OCI-LY3 (cell line): Measurements from ENCODE around the gene PTPN1.
A peak's percentile ranks its signal among the peaks of the same experiment; 100 is the strongest.

Source experiments
- H2AFZ ChIP-seq: fragments of 200-600, 300-600 bp; shearing (Covaris generic); 2 replicates; pipeline ENCODE4 v1.6.0; 2014; ENCODE audit warnings: antibody characterized with exemption, low read depth, low read length
- H3K27ac ChIP-seq: fragments of 200-600, 300-600 bp; sonication (generic); 2 replicates; pipeline ENCODE4 v1.5.1; 2014; ENCODE audit warnings: mild to moderate bottlenecking, low read length, moderate library complexity, mixed read lengths
- H3K27me3 ChIP-seq: fragments of 200-600, 300-600 bp; sonication (generic); 2 replicates; pipeline ENCODE4 v1.6.1; 2014; ENCODE audit warnings: low read depth, low read length, mixed read lengths
- H3K36me3 ChIP-seq: fragments of 200-600, 300-600 bp; sonication (generic); replicated peaks from 2 replicates; pipeline ENCODE3; 2014; ENCODE audit warnings: low read depth, low read length, mixed read lengths
- H3K4me1 ChIP-seq: fragments of 300-600, 200-600 bp; sonication (generic); 2 replicates; pipeline ENCODE4 v1.6.1; 2014; ENCODE audit warnings: low read length, mixed read lengths
- H3K4me2 ChIP-seq: fragments of 200-600, 300-600 bp; sonication (generic); 2 replicates; pipeline ENCODE4 v1.6.1; 2014; ENCODE audit warnings: low read length, mixed read lengths
- H3K4me3 ChIP-seq: fragments of 300-600, 200-600 bp; sonication (generic); 2 replicates; pipeline ENCODE4 v1.5.1; 2014; ENCODE audit warnings: antibody characterized with exemption, mild to moderate bottlenecking, low read length, moderate library complexity
- H3K79me2 ChIP-seq: fragments of 300-600, 200-600 bp; shearing (Covaris generic); 2 replicates; pipeline ENCODE4 v1.6.1; 2014; ENCODE audit warnings: mild to moderate bottlenecking, low read length, mixed read lengths
- H3K9ac ChIP-seq: fragments of 300-600, 200-600 bp; shearing (Covaris generic); 2 replicates; pipeline ENCODE4 v1.6.0; 2014; ENCODE audit warnings: mild to moderate bottlenecking, low read length, moderate library complexity
- H3K9me3 ChIP-seq: fragments of 200-600, 300-600 bp; shearing (Covaris generic); 2 replicates; pipeline ENCODE4 v1.6.1; 2014; ENCODE audit warnings: low read length, mixed read lengths; ENCODE audit not compliant: insufficient read depth
- H4K20me1 ChIP-seq: fragments of 200-600, 300-600 bp; sonication (generic); 2 replicates; pipeline ENCODE4 v1.6.1; 2016; ENCODE audit warnings: low read length, mixed read lengths; ENCODE audit not compliant: insufficient read depth
- EZH2phosphoT487 ChIP-seq: fragments of 200-600 bp; shearing (Covaris generic); IDR thresholded peaks from 2 replicates; pipeline ENCODE4 v1.6.1; 2018; ENCODE audit warnings: antibody characterized with exemption, mixed run types, low read depth
- TF ChIP-seq, protein P1 (sequence below): fragments of 200-600, 300-600 bp; sonication (generic); IDR thresholded peaks from 2 replicates; pipeline ENCODE4 v1.5.1; 2014; ENCODE audit warnings: antibody characterized with exemption, low read length, low read depth

PTPN1 gene

DNA sequence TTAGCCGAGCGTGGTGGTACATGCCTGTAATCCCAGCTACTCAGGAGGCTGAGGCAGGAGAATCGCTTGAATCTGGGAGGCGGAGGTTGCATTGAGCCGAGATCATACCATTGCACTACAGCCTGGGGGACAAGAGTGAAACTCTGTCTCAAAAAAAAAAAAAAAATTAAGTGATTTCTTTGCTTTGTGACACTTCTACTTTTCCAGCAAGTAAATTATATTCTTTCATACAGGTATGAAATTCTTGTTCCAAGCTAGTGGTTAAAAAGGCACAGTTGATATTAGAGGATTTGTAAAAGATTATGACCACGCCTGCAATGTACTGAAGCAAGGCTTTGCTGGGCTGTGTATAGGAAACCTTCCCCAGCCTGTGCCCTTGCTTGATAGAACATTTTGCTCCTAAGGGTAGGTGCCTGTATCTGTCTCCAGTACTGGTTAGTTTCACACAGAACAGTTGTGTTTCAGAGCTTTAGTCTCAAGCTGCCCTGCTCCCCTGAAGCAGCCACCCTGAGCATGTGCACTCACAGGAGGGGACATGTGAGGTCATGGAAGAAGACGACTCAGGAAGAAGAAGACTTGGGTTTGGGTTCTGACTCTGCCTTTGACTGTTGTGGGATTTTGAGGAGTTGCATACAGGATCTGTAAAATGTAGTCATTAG lies 10.2 kb downstream of the PTPN1 start:
- Histone ChIP-seq H2AFZ (no peak overlapping the region), H3K79me2 (peaks cover 98% of the 10 kb centered on the region), H4K20me1 (peaks cover 63% of the 10 kb centered on the region), H3K4me3 (peak overlapping the region; percentile 70), H3K27ac (peak overlapping the region; percentile 92), H3K36me3 (peaks cover 48% of the 10 kb centered on the region), H3K27me3 (no peaks in the 10 kb centered on the region), H3K9me3 (no peaks in the 10 kb centered on the region), H3K9ac (peak overlapping the region; percentile 86), H3K4me2 (peak overlapping the region; percentile 93), H3K4me1 (peaks cover 89% of the 10 kb centered on the region)
- TF ChIP-seq EZH2phosphoT487: no peak
- TF ChIP-seq, protein P1, sequence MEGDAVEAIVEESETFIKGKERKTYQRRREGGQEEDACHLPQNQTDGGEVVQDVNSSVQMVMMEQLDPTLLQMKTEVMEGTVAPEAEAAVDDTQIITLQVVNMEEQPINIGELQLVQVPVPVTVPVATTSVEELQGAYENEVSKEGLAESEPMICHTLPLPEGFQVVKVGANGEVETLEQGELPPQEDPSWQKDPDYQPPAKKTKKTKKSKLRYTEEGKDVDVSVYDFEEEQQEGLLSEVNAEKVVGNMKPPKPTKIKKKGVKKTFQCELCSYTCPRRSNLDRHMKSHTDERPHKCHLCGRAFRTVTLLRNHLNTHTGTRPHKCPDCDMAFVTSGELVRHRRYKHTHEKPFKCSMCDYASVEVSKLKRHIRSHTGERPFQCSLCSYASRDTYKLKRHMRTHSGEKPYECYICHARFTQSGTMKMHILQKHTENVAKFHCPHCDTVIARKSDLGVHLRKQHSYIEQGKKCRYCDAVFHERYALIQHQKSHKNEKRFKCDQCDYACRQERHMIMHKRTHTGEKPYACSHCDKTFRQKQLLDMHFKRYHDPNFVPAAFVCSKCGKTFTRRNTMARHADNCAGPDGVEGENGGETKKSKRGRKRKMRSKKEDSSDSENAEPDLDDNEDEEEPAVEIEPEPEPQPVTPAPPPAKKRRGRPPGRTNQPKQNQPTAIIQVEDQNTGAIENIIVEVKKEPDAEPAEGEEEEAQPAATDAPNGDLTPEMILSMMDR: no peak

- peak overlapping the region; percentile 93; the same call in 1 of the 2 replicates for H3K4me2 ChIP-seq
- H3K4me3 ChIP-seq: no peak overlapping the region
- peaks cover 74% of the 10 kb centered on the region for H4K20me1 ChIP-seq
- peaks cover 52% of the 10 kb centered on the region for H3K36me3 ChIP-seq
- H3K9me3 ChIP-seq: no peaks in the 10 kb centered on the region
- TF ChIP-seq, protein P1: no peak
- TF ChIP-seq EZH2phosphoT487: no peak
- H3K27ac ChIP-seq: peak overlapping the region; percentile 92; the same call in 1 of the 2 replicates
- H3K9ac ChIP-seq: 0 out of 2 replicates have a peak overlapping the region, but pooled peaks have one; percentile 86
- H2AFZ ChIP-seq: no peak overlapping the region
- no peaks in the 10 kb centered on the region for H3K27me3 ChIP-seq
- peaks cover 98% of the 10 kb centered on the region for H3K79me2 ChIP-seq
- H3K4me1 ChIP-seq: peaks cover 89% of the 10 kb centered on the region
Measured at GRCh38 chr20:50521221-50522052, 11.3 kb downstream of the PTPN1 start.

GRCh38 chr20:50522053-50522674 lies 12.0 kb downstream of the PTPN1 start:
- Histone ChIP-seq H3K9ac (no peak overlapping the region), H3K4me2 (0 out of 2 replicates have a peak overlapping the region, but pooled peaks have one; percentile 0), H3K4me1 (peaks cover 92% of the 10 kb centered on the region), H2AFZ (no peak overlapping the region), H3K27me3 (no peaks in the 10 kb centered on the region), H3K4me3 (no peak overlapping the region), H4K20me1 (peaks cover 81% of the 10 kb centered on the region), H3K9me3 (no peaks in the 10 kb centered on the region), H3K36me3 (peaks cover 59% of the 10 kb centered on the region), H3K27ac (peak overlapping the region; percentile 5; the same call in 1 of the 2 replicates), H3K79me2 (peaks cover 100% of the 10 kb centered on the region)
- no peak for TF ChIP-seq EZH2phosphoT487
- TF ChIP-seq, protein P1: no peak
